ENCODE data around the gene KAZN.

Gene KAZN

GRCh38 chr1:14873677-14874076 lies 275.2 kb downstream of the KAZN start:
- H3K4me3 ChIP-seq (ENCODE audit: low read depth, low read length): no peak overlapping the region
- no peak overlapping the region for H3K27ac ChIP-seq (ENCODE audit: low read depth, low read length)
- H3K36me3 ChIP-seq (ENCODE audit: control insufficient read depth, insufficient read depth, low read length): no peaks in the 10 kb centered on the region

GRCh38 chr1:14875524-14876509 lies 277.3 kb downstream of the KAZN start:
- H3K9ac ChIP-seq (ENCODE audit: low read length): no peak overlapping the region
- H3K4me3 ChIP-seq (ENCODE audit: low read depth, low read length): no peak overlapping the region
- no peaks in the 10 kb centered on the region for H3K36me3 ChIP-seq (ENCODE audit: control insufficient read depth, insufficient read depth, low read length)
- H3K9me3 ChIP-seq (ENCODE audit: control insufficient read depth, insufficient read depth, low read depth, low read length): no peaks in the 10 kb centered on the region
- H3K27me3 ChIP-seq (ENCODE audit: control insufficient read depth, insufficient read depth, low read length): no peaks in the 10 kb centered on the region
- peaks cover 25% of the 10 kb centered on the region for H3K4me1 ChIP-seq (ENCODE audit: control insufficient read depth, insufficient read depth, low read length)
- no peak overlapping the region for H3K27ac ChIP-seq (ENCODE audit: low read depth, low read length)

More at GRCh38 chr1:14873677-14874076, 275.2 kb downstream of the KAZN start:
- Histone ChIP-seq H3K9ac (ENCODE audit: low read length) (no peak overlapping the region), H3K4me1 (ENCODE audit: control insufficient read depth, insufficient read depth, low read length) (peaks cover 26% of the 10 kb centered on the region), H3K9me3 (ENCODE audit: control insufficient read depth, insufficient read depth, low read depth, low read length) (no peaks in the 10 kb centered on the region), H3K27me3 (ENCODE audit: control insufficient read depth, insufficient read depth, low read length) (no peaks in the 10 kb centered on the region)

- Histone ChIP-seq H3K27ac (ENCODE audit: low read depth, low read length) (no peak overlapping the region), H3K9me3 (ENCODE audit: control insufficient read depth, insufficient read depth, low read depth, low read length) (no peaks in the 10 kb centered on the region), H3K36me3 (ENCODE audit: control insufficient read depth, insufficient read depth, low read length) (no peaks in the 10 kb centered on the region), H3K4me1 (ENCODE audit: control insufficient read depth, insufficient read depth, low read length) (peaks cover 16% of the 10 kb centered on the region), H3K9ac (ENCODE audit: low read length) (no peak overlapping the region), H3K27me3 (ENCODE audit: control insufficient read depth, insufficient read depth, low read length) (no peaks in the 10 kb centered on the region), H3K4me3 (ENCODE audit: low read depth, low read length) (no peak overlapping the region)
These were observed 278.3 kb downstream of the KAZN start for GRCh38 chr1:14876747-14877146.

GRCh38 chr1:14877224-14877623 lies 278.7 kb downstream of the KAZN start:
- H3K36me3 ChIP-seq (ENCODE audit: control insufficient read depth, insufficient read depth, low read length): no peaks in the 10 kb centered on the region
- no peak overlapping the region for H3K4me3 ChIP-seq (ENCODE audit: low read depth, low read length)
- H3K27me3 ChIP-seq (ENCODE audit: control insufficient read depth, insufficient read depth, low read length): no peaks in the 10 kb centered on the region
- H3K4me1 ChIP-seq (ENCODE audit: control insufficient read depth, insufficient read depth, low read length): peaks cover 19% of the 10 kb centered on the region
- H3K9me3 ChIP-seq (ENCODE audit: control insufficient read depth, insufficient read depth, low read depth, low read length): no peaks in the 10 kb centered on the region
- no peak overlapping the region for H3K9ac ChIP-seq (ENCODE audit: low read length)
- H3K27ac ChIP-seq (ENCODE audit: low read depth, low read length): no peak overlapping the region

- Histone ChIP-seq H3K27ac (ENCODE audit: low read depth, low read length) (no peak overlapping the region), H3K36me3 (ENCODE audit: control insufficient read depth, insufficient read depth, low read length) (no peaks in the 10 kb centered on the region), H3K4me3 (ENCODE audit: low read depth, low read length) (no peak overlapping the region), H3K9me3 (ENCODE audit: control insufficient read depth, insufficient read depth, low read depth, low read length) (no peaks in the 10 kb centered on the region), H3K4me1 (ENCODE audit: control insufficient read depth, insufficient read depth, low read length) (peaks cover 21% of the 10 kb centered on the region), H3K27me3 (ENCODE audit: control insufficient read depth, insufficient read depth, low read length) (no peaks in the 10 kb centered on the region), H3K9ac (ENCODE audit: low read length) (no peak overlapping the region)
These were observed 279.6 kb downstream of the KAZN start for GRCh38 chr1:14878124-14878523.

GRCh38 chr1:14878951-14879350 lies 280.5 kb downstream of the KAZN start:
- Histone ChIP-seq H3K27ac (ENCODE audit: low read depth, low read length) (no peak overlapping the region), H3K9me3 (ENCODE audit: control insufficient read depth, insufficient read depth, low read depth, low read length) (no peaks in the 10 kb centered on the region), H3K9ac (ENCODE audit: low read length) (no peak overlapping the region), H3K27me3 (ENCODE audit: control insufficient read depth, insufficient read depth, low read length) (no peaks in the 10 kb centered on the region), H3K4me1 (ENCODE audit: control insufficient read depth, insufficient read depth, low read length) (peaks cover 21% of the 10 kb centered on the region), H3K4me3 (ENCODE audit: low read depth, low read length) (no peak overlapping the region), H3K36me3 (ENCODE audit: control insufficient read depth, insufficient read depth, low read length) (no peaks in the 10 kb centered on the region)

GRCh38 chr1:14880456-14881316 lies 282.2 kb downstream of the KAZN start:
- no peak overlapping the region for H3K9ac ChIP-seq (ENCODE audit: low read length)
- no peaks in the 10 kb centered on the region for H3K9me3 ChIP-seq (ENCODE audit: control insufficient read depth, insufficient read depth, low read depth, low read length)
- H3K27me3 ChIP-seq (ENCODE audit: control insufficient read depth, insufficient read depth, low read length): no peaks in the 10 kb centered on the region
- no peak overlapping the region for H3K4me3 ChIP-seq (ENCODE audit: low read depth, low read length)
- H3K4me1 ChIP-seq (ENCODE audit: control insufficient read depth, insufficient read depth, low read length): peaks cover 22% of the 10 kb centered on the region
- H3K27ac ChIP-seq (ENCODE audit: low read depth, low read length): no peak overlapping the region
- no peaks in the 10 kb centered on the region for H3K36me3 ChIP-seq (ENCODE audit: control insufficient read depth, insufficient read depth, low read length)

GRCh38 chr1:14881775-14882672 lies 283.5 kb downstream of the KAZN start:
- peaks cover 11% of the 10 kb centered on the region for H3K4me1 ChIP-seq (ENCODE audit: control insufficient read depth, insufficient read depth, low read length)
- H3K9me3 ChIP-seq (ENCODE audit: control insufficient read depth, insufficient read depth, low read depth, low read length): no peaks in the 10 kb centered on the region
- no peak overlapping the region for H3K9ac ChIP-seq (ENCODE audit: low read length)
- H3K4me3 ChIP-seq (ENCODE audit: low read depth, low read length): no peak overlapping the region
- H3K27me3 ChIP-seq (ENCODE audit: control insufficient read depth, insufficient read depth, low read length): no peaks in the 10 kb centered on the region
- H3K36me3 ChIP-seq (ENCODE audit: control insufficient read depth, insufficient read depth, low read length): no peaks in the 10 kb centered on the region
- H3K27ac ChIP-seq (ENCODE audit: low read depth, low read length): no peak overlapping the region

GRCh38 chr1:14884614-14885175 lies 286.2 kb downstream of the KAZN start:
- Histone ChIP-seq H3K9ac (ENCODE audit: low read length) (no peak overlapping the region), H3K4me1 (ENCODE audit: control insufficient read depth, insufficient read depth, low read length) (peaks cover 15% of the 10 kb centered on the region), H3K9me3 (ENCODE audit: control insufficient read depth, insufficient read depth, low read depth, low read length) (no peaks in the 10 kb centered on the region), H3K4me3 (ENCODE audit: low read depth, low read length) (no peak overlapping the region), H3K27me3 (ENCODE audit: control insufficient read depth, insufficient read depth, low read length) (no peaks in the 10 kb centered on the region), H3K36me3 (ENCODE audit: control insufficient read depth, insufficient read depth, low read length) (no peaks in the 10 kb centered on the region), H3K27ac (ENCODE audit: low read depth, low read length) (no peak overlapping the region)

- no peak overlapping the region for H3K27ac ChIP-seq (ENCODE audit: low read depth, low read length)
- no peaks in the 10 kb centered on the region for H3K36me3 ChIP-seq (ENCODE audit: control insufficient read depth, insufficient read depth, low read length)
- no peaks in the 10 kb centered on the region for H3K27me3 ChIP-seq (ENCODE audit: control insufficient read depth, insufficient read depth, low read length)
- no peak overlapping the region for H3K4me3 ChIP-seq (ENCODE audit: low read depth, low read length)
- H3K9me3 ChIP-seq (ENCODE audit: control insufficient read depth, insufficient read depth, low read depth, low read length): no peaks in the 10 kb centered on the region
- H3K9ac ChIP-seq (ENCODE audit: low read length): no peak overlapping the region
- peaks cover 12% of the 10 kb centered on the region for H3K4me1 ChIP-seq (ENCODE audit: control insufficient read depth, insufficient read depth, low read length)
These were observed 288.6 kb downstream of the KAZN start for GRCh38 chr1:14887044-14887566.
